Bronchial epithelial cell (primary cell): ENCODE results near the gene TMEM150B. TPM values are rescaled to one million over a fixed set of nuclear protein-coding genes. Genes with fewer than 3 reads are reported as not detected.

Experiments used
- DNase-seq: peaks from one replicate; pipeline ENCODE4 v3.0.0-alpha.2; 2010; ENCODE audit warnings: low read depth
- FAIRE-seq: peaks from 2 replicates; lab custom pipeline; 2011; peaks lifted over from hg19 to GRCh38; lab: Jason Lieb, UNC
- H3K27me3 ChIP-seq: 2 replicates; pipeline ENCODE4 v1.5.1; 2011; ENCODE audit warnings: low read length; ENCODE audit not compliant: control insufficient read depth, insufficient read depth
- H3K36me3 ChIP-seq: 2 replicates; pipeline ENCODE4 v1.5.1; 2011; ENCODE audit warnings: low read length; ENCODE audit not compliant: control insufficient read depth, insufficient read depth
- H3K4me3 ChIP-seq: 2 replicates; pipeline ENCODE4 v1.5.1; 2011; ENCODE audit warnings: mild to moderate bottlenecking, low read depth, low read length, control low read depth
- CTCF ChIP-seq: IDR thresholded peaks from 2 replicates; pipeline ENCODE4 v1.5.1; 2011; ENCODE audit warnings: mild to moderate bottlenecking, moderate library complexity, low read length, control low read depth, inconsistent platforms; ENCODE audit not compliant: insufficient read depth, severe bottlenecking
- total RNA-seq: library from RNA; depleted of rRNA; stranded (reverse); fragments of >200 nt; gene quantifications from 2 replicates; pipeline ENCODE4 v1.2.1, GENCODE V29; 2014

The TMEM150B gene
- total RNA-seq, 1 donor from 2014 or later: not detected

GRCh38 chr19:55306712-55307111 lies 18.4 kb downstream of the TMEM150B start:
- TF ChIP-seq CTCF: no peak
- no peak overlapping the region for H3K4me3 ChIP-seq
- no peak for FAIRE-seq
- no peak for DNase-seq
- no peaks in the 10 kb centered on the region for H3K36me3 ChIP-seq
- no peaks in the 10 kb centered on the region for H3K27me3 ChIP-seq

- Histone ChIP-seq H3K36me3 (no peaks in the 10 kb centered on the region), H3K27me3 (no peaks in the 10 kb centered on the region), H3K4me3 (no peak overlapping the region)
- no peak for FAIRE-seq
- DNase-seq: no peak
- TF ChIP-seq CTCF: no peak
Observed at GRCh38 chr19:55305983-55306562, 19.1 kb downstream of the TMEM150B start.

GRCh38 chr19:55305491-55305890 lies 19.6 kb downstream of the TMEM150B start:
- TF ChIP-seq CTCF: no peak
- peak; percentile 26 for DNase-seq
- Histone ChIP-seq H3K4me3 (no peak overlapping the region), H3K36me3 (no peaks in the 10 kb centered on the region), H3K27me3 (no peaks in the 10 kb centered on the region)
- no peak for FAIRE-seq

GRCh38 chr19:55304980-55305379 lies 20.2 kb downstream of the TMEM150B start:
- H3K36me3 ChIP-seq: no peaks in the 10 kb centered on the region
- FAIRE-seq (no peak), DNase-seq (no peak)
- no peaks in the 10 kb centered on the region for H3K27me3 ChIP-seq
- no peak overlapping the region for H3K4me3 ChIP-seq
- TF ChIP-seq CTCF: no peak

- DNase-seq: peak; percentile 54
- TF ChIP-seq CTCF: no peak
- Histone ChIP-seq H3K27me3 (no peaks in the 10 kb centered on the region), H3K4me3 (no peak overlapping the region), H3K36me3 (no peaks in the 10 kb centered on the region)
- no peak for FAIRE-seq
Observed at GRCh38 chr19:55304279-55304978, 20.7 kb downstream of the TMEM150B start.

GRCh38 chr19:55303477-55303876 lies 21.7 kb downstream of the TMEM150B start:
- DNase-seq (no peak), FAIRE-seq (no peak)
- no peak overlapping the region for H3K4me3 ChIP-seq
- no peaks in the 10 kb centered on the region for H3K36me3 ChIP-seq
- no peak for TF ChIP-seq CTCF
- H3K27me3 ChIP-seq: no peaks in the 10 kb centered on the region
